Skin of body (tissue), 2 donors: ENCODE measurements around the gene TMSB4X. TPM values are rescaled to one million over a fixed set of nuclear protein-coding genes. Genes with fewer than 3 reads are reported as not detected.
"Not testable (repeated sequence)": the region's sequence is repeated elsewhere in the genome, so short reads cannot be mapped to it uniquely, and the experiment has no call there.

Experiments used
- DNase-seq: peaks from one replicate; lab custom pipeline; 2025; lab: John Stamatoyannopoulos, UW
- total RNA-seq: library from RNA; depleted of rRNA; stranded (reverse); fragments of >200 nt; gene quantifications from one replicate; pipeline ENCODE4 v1.2.3, GENCODE V29; 2014

Gene TMSB4X
- total RNA-seq, 1 donor from 2014 or later = 2,256 TPM

DNA sequence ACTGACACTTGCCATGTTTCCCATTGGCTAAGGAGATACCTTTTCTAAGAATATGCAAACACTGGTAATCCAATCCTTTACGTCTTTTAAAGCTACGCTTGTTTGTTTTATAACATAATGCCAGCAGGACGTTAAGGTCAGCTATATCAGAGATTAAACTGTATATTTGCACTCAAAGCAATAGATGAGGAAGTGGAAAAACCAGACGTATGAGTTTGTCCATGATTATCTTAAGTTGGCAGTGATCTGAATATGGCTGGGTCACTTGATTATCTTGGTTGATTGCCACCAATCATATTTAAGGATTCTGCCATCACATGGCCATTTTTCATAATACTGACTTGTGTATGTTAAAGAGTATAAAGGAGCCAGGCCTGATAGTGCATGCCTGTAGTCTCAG is 19.4 kb downstream of the TMSB4X start:
- no peak for DNase-seq

DNA sequence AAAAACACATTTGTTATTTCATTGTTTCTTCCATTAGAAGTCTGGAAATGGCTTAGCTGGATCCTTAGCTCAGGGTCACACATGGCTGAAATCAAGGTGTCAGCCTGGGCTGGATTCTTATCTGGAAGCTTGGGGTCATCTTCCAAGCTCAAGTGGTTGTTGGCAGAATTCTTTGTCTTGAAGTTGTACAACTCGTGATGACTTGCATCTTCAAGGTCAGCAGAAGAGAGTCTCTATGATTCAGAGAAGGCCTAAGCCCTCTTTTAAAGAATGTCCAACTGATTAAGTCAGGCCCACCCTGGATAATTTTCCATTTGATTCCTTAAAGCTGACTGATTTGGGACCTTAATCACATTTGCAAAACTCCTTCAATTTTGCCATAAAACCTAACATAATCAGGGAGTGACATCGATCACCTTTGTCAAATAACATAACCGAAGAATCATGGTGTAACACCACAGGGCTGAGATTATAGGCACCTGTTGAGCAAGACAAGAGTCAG is 22.1 kb downstream of the TMSB4X start:
- no peak for DNase-seq

DNA sequence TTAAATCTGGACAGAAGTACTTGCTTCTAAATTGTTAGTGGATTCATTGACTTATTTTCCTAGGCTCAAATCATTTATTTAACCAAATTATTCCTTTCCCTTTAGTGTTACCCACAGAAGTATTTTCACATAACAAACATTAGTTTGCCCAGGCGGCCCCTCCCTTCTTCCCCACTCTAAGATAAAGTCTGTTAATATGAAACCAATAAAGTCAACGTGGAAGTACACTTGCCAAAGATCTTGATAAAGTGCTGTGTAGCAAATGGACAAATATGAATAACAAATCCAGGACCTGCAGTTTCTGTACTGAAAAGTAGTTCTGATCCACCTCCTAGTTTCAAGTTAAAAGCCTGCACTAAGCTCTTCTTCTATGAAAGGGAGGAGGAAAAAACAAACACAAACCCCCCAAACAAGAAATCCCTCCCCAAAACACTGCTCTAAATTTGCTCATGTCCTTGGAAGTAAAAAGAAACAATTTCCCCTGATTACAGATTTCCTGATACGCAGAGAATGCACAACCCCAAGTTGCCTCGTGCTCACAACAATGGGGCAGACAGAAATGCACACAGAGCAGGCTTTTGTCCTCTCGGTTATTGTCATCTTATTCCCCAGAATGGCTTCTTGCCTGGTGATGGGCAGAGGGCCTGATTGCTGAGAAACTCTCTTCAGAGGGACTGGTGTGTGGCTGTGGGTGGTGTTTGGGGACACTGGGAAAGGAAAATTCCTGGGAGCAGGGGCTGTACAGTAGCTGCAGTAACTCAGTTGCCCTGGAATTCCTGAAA is 23.2 kb downstream of the TMSB4X start:
- DNase-seq = no peak

DNA sequence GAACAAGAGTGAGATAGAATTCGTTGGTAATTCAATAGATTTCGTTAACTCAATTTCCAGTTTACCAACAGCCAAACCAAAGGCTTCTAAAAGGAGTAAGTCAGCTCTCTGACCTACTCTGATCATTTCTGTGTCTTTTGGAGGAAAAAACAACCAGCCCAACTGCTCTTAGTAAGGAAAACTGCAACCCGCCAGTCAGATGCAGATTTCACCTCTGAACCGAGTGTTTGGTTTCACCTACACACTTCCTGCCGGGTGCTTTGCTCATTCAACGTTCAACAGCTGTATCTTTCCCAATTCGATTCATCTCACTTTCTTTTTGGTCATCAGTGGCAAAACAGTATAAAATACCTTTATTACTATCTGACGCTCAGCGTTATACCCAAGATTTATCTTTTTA is 24.5 kb downstream of the TMSB4X start:
- no peak for DNase-seq

DNA sequence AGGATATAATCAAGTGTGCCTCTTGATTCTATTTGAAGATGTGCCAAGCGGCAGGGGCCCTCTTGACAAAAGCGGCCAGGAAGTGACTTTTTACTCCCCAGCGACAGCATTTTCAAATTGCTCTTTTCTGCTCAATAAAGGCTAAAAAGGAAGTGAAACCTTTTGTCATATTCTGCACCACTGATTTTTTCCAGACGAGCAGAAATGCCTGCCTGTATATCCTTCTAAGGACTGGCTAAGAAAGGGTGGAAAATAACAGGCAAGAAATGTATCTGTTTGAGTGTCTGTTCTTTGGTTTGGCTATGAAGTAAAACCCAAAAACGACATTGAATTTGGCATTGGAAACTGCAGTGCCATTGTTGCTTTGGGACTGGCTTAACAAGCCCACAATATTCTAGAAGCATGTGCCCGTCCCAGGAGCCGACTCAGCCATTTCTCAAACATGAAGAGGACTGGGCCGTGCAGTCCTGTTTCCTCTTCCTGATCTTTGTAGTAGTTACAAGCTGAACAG is 25.4 kb downstream of the TMSB4X start:
- no peak for DNase-seq

DNA sequence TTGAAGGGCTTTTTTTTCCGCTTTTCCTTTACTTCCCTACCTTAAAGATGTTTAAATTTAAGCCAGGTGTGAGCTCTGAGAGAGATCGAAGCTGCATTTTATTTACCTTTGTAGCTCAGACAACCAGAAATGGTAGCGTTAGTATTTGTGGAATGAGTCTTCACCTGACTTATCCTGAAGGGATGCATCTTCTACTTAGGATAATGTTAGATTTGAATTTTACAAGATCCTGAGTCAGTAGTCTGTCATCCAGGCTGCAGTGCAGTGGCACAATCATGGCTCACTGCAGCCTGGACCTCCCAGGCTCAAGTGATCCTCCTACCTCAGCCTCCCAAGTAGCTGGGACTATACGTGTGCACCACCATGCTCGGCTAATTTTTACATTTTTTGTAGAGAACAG is 26.2 kb downstream of the TMSB4X start:
- DNase-seq = no peak

DNA sequence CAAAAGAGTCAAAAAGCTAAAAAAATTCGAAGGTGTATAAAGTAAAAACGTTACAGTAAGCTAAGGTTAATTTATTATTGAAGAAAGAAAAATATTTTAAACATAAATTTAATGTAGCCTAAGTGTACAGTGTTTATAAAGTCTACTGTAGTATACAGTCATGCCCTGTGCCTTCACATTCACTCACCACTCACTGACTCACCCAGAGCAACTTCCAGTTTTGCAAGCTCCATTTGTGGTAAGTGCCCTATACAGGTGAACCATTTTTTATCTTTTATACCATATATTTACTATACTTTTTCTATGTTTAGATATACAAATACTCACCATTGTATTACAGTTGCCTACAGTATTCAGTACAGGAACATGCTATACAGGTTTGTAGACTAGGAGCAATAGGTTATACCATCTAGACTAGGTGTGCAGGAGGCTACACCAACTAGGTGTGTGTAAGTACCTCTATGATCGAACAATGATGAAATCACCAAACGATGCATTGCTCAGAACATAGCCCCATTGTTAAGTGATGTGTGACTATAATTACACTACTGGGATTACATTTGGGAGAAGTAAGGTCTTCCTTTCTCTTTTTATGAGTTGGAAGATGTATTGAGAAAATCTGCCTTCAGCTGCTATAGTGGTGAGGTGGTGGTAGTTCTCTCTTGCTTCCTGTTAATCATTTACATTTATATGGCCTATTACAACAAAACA is 27.2 kb downstream of the TMSB4X start:
- no peak for DNase-seq

DNA sequence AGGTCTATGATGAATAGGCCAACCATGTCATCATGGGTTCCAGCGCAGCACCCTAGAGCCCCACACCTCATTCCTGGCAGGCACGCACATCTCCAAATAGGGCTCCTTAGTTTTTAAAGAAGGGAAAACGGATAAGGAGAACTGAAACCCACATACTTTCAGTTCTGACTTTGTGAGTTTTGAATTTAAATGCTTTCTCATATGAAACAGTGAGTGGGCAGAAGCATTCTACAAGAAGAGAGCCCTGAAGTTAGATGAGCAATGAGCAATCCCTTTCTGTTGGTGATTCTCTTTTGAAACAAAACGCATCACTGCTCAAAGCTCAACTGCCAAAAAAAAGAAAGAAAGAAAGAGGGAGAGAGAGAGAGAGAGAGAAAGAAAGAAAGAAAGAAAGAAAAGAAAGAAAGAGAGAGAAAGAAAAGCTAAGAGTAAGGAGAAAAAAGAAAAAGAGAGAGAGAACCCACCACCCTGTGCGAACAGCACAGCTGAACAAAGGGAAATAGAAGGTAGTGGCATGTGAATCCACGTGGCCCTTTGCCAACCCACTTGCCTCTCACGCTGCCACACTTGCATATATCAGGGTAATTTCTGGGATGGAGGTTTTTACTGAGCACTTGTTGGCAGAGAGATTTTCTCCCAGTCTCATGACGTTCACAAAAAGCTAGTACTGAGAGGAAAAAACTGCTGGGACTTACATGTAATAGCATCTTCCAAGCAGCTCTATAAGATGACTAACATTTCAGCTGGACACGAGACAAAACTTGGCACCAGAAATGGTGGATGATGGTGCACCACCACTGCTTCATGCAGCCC is 31.0 kb downstream of the TMSB4X start:
- DNase-seq = no peak

DNA sequence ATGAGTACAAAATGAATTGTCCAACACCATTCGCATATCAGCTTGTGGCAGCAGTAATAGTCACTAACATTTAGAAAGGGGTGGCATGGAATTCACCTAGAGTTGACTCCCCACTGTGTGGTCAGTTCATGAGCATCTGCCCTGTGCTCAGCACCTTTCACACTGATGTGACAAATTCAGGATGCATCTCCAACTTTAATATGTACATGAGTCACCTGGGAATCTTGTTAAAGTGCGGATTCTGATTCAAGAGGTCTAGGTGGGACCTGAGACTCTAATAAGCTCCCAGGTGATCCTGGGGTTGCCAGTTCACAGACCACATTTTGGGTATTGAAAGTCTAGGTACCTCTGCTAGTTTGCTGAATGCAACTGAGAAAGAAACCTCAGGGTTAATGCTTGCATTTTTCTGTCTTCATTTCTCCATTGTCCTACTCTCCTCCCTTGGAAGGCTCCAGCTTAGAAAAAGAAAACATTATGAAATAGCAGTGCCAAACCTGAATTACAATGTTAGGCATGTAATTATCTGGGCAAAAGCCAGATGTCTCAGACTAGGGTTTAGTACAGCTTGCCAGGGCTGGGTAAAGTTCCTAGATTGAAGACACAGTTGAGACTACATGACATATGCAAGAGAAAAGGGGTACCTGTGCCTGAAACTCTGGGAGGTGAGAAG is 32.7 kb downstream of the TMSB4X start:
- no peak for DNase-seq

DNA sequence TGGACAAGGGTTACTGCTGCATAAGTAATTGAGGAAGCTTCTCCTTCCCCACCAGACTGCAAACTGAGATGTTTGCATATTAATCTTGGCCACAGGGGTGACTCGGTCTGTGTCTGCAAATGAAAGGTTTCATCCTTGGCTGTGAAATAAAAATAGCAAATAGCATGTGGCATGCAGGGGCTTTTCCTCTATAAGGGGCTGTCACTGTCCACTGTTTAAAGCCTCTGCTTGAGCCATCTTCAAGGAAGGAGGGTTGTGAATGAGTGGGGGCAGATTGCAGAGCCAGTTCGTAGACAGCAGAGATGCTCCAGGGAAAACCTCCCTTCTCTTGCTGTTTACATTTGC is 33.3 kb downstream of the TMSB4X start:
- no peak for DNase-seq

DNA sequence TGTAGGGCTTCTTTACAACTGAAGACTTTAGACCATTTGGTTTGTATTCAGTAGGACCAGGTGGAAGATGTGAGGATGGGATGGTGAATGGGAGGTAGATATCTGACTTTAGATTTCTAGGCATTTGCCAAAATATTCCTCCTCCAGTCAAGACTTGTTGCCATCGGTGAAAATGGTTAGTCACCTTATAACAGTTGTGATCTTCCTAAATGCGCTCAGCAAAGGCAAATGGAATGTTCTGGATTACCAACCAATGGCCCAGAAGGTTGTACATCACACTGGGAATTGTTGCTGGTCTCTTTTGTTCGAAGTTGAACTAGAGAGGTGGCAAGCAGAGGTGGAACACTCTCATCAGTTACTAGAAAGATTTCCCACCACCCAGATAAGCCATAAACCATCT is 33.9 kb downstream of the TMSB4X start:
- no peak for DNase-seq

DNA sequence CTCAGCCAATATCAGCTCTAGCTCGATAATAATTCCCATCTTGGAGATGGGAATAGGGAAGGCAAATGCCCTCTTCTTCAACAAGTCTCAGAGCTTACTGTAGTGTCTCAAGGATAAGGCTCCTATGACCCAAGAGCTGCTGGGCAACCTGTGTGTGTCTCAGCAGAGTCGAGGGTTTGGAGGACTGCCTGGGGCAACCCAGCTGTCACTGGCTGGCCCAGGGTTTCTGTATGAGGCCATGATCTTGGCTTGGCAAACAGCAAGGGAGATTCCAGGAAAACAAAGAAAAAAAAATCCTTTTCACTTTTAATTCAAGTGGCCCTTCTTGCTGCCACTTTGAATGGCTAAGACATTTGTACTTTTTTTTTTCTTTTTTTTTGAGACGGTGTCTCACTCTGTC is 34.4 kb downstream of the TMSB4X start:
- DNase-seq = no peak

DNA sequence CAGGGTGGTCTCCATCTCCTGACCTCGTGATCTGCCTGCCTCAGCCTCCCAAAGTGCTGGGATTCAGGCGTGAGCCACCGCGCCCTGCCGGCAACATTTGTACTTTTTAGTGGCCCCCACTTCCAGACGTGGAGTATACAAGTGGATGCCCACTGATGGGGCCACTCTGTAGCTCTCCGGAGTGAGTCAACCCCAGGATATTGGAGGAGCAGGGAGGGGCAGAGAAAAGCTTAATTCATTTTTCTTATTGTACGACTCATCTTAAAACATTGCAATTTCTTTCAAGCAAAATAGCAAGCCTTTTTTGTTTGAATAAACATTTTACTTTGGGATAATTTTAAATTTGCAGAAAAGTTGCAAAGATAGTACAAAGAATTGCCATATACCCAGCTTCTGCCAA is 34.9 kb downstream of the TMSB4X start:
- DNase-seq = no peak

DNA sequence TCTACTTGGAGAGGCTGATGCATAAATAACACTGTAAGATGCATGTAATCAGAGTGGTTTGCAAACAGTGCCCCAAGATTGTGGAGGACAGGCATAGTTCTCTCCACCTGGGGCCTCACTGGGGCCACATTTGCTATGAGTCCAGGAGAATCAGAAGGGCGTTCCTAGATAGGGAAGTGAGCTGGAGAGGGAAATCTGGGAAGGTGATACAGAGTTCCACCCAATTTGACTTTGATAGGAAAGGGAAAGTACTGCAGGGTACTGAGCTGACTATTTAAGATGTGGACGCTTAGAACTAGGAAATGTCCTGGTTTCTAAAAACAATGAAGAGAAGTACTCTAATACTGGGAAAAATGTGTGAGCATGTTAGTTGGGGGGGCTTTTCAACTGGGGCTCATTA is 35.6 kb downstream of the TMSB4X start:
- DNase-seq = no peak

DNA sequence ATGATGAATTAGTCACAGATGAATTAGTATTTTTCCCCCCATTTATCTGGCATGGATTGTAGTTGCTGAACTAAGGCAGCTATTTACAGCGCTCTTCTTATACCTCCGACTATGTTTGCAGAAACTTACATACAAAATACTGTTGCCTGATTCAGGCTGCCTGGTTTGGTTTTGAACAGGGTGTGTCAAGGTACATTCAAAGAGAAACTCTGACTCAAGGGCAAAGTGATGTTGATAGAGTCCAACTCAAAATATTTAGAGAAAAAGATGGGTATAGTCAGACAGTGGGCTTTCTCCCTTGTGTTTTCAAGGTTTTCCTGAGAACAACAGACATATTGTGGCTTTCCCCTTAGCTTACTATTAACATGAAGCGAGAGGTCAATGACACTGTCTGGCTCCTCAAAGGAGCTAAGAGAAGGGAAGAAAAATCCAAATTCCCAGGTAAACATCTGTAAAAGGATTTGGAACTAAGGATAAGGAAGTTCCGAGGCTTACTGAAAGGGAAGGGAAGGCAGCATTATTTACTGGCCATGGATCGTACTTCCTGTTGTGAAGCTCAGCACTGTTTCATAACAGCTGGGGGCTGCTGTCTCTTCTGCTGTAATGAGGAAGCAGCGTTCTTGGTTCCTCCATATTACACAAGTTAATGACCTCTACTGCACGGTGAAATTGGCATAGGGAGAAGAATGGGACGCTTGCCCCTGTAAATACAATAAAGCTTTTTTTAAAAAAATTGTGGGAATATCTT is 38.6 kb downstream of the TMSB4X start:
- peak; percentile 3 for DNase-seq

DNA sequence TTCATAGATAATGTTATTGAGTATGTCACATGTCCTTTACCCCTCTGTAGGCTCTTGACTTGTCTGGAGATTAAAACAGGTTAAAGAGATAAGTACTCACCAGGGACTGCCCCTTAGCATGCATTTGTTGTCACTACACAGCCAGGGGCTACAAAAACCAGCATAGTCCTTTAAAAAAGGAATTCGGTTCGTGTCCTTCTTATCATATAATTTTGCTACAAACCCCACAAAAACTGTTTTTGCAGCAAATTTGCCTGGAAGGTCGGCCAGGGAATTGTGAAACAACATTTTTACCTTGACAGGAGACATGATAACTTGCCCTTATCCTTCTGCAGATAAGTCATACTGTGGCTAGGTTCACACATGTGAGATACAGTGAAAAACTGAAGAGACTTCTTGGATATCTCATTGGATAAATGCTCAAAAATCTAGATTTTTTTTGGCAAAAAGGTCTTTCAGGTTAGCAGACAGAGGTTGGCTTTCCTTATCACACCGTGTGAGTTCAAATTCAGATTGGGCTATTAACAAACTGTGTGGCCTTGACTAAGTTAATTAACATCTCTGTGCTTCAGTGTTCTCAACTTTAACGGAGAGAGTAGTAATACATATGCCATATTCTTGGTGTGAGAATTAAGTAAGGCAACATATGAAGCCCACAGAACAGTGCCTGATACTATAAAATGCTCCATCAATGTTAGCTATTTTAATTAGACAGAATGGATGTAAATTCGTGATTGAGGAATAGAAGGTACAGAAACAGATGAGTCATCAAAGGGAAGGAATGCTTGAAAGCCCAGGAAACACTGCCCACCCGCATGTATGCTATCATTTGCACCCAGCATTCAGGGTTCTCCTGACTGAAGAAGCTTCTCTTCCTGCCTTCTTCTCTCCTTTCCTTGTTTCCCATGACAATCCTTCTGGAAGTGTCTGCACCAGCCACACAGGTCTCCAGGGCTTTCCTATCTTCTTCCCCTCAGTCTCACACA is 39.5 kb downstream of the TMSB4X start:
- no peak for DNase-seq

DNA sequence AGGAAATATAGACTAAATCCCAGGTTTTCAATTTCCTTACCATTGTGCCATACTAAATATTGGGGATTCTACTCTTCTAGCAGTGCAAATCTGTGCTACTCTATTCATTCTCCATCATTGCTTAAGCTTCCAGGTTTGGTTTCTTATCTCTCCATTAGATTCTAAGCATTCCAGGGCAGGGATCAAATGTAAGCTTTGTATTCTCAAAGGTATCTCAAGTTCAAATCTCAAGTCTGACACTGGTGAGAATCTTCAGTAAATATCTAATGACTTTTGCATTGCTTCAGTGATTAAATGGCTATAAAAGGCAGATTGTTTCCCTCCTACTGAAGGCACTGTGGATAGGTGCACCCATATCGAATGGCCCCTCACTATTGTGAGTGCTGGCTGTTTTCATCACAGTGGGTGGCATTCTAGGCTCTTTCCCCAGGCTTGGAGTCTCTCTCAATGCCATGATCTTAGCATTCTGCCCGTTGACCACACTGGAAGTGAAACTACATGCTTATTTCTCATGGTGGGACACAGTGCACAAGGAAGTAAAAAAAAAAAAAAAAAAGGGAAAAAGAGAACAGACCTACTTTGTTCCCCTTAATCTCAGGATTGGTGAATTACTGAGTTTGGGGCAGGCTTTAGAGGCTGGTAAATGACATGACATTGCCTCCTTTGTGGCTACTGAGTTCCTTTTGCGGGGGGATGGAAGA is 40.8 kb downstream of the TMSB4X start:
- DNase-seq = no peak

DNA sequence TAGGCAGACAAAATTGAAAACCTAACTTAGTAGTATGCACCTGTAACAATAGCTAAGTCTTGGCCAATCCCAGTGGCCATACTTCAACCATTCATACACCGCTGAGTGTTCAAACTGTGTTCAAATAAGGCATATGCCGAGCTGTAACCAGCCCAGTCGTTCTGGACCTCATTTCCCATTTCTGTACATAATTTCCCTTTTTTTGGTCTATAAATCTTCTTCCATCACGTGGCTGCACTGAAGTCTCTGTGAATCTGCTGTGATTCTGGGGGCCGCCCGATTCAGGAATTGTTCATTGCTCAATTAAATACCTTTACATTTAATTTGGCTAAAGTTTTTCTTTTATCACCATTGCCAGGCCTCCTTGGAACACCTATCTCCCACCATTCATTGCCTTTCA is 41.8 kb downstream of the TMSB4X start:
- not testable (repeated sequence) for DNase-seq

DNA sequence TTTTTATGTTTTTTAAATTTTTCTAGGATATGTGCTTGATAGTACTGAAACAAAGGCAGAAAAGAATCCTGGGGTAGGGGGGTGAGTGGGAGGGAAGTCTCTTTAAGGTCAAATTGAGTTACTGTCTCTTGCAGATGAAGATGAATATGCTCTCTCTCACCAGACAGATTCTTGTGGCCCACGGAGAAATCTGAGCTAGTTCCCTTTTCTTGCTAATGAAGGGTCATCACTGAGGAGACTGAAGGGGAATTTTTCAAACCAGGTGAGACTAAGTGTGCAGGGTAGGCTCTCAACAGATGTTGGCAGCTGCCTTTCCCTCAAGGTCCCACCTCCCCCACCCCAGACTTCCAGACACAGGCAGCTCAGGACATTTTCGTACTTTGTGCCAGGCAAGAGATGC is 48.0 kb downstream of the TMSB4X start:
- no peak for DNase-seq
